ENCODE results near the gene PARP12.
"Not testable (repeated sequence)": the region's sequence is repeated elsewhere in the genome, so short reads cannot be mapped to it uniquely, and the experiment has no call there.

The PARP12 gene

GRCh38 chr7:140062528-140063299 is at the start of gene PARP12:
Gene PARP12 (minus strand): TSS chr7:140062951. CDS start chr7:140062847, 104 bp downstream.
- TF ChIP-seq CTCF (conservative IDR thresholded peaks at IDR 0.05; ENCODE audit: low read length): no peak
- DNase-seq (ENCODE audit: low read depth): peak; percentile 79
- peak within 1 kb of the TSS; percentile 71 for H3K4me3 ChIP-seq (ENCODE audit: low read length)

- not testable (repeated sequence) for H3K4me3 ChIP-seq (ENCODE audit: low read length); DNase-seq (ENCODE audit: low read depth)
These were observed 46.0 kb upstream of the PARP12 start for GRCh38 chr7:140108777-140109176.

DNA sequence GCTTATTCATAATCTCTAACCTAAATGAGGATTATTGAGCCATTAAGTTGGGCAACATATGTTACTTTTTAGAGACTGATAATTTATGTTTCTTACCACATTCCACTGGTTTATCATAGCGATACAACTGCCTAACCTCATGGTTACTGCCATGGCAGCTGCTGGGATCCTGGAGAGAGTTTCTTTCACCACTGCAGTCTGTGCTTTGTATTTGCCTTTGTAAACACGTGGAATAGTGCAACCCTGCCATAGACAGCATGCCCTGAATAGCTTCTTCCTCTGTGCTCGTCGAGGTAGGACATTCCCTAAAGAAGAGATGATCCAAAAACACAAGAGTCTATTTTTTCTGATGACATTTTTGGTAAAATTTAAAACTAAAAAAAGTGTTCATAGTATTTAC is 33.7 kb upstream of the PARP12 start:
- no peak for TF ChIP-seq CTCF (conservative IDR thresholded peaks at IDR 0.05; ENCODE audit: low read length)
- no peak for DNase-seq (ENCODE audit: low read depth)
- H3K4me3 ChIP-seq (ENCODE audit: low read length): no peak overlapping the region

- H3K4me3 ChIP-seq (ENCODE audit: low read length): no peak overlapping the region
- TF ChIP-seq CTCF (conservative IDR thresholded peaks at IDR 0.05; ENCODE audit: low read length): no peak
- DNase-seq (ENCODE audit: low read depth): no peak
These were observed 30.6 kb upstream of the PARP12 start for GRCh38 chr7:140093375-140093774.

GRCh38 chr7:140085447-140085846 is 22.7 kb upstream of the PARP12 start:
- DNase-seq (ENCODE audit: low read depth): no peak
- TF ChIP-seq CTCF (conservative IDR thresholded peaks at IDR 0.05; ENCODE audit: low read length): no peak
- H3K4me3 ChIP-seq (ENCODE audit: low read length): no peak overlapping the region

DNA sequence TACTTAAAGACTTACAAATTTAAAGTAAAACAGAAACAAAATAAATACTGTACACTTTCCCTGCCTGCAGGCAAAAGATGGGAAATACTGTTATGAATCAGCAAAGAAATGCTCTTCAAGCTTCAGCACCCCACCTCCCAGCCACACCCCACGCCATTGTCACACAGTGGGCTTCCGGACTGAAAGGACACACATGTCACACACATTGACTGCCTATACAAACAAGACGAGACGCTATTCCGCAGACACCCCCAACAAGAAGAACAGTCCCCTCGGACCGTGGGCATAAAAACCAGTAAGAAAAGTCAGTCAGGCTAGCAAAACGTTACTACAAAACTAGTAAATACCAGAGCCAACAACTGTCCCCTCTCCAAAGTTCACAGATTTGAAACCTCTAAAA is 22.2 kb upstream of the PARP12 start:
- no peak overlapping the region for H3K4me3 ChIP-seq (ENCODE audit: low read length)
- DNase-seq (ENCODE audit: low read depth): no peak
- TF ChIP-seq CTCF (conservative IDR thresholded peaks at IDR 0.05; ENCODE audit: low read length): no peak

DNA sequence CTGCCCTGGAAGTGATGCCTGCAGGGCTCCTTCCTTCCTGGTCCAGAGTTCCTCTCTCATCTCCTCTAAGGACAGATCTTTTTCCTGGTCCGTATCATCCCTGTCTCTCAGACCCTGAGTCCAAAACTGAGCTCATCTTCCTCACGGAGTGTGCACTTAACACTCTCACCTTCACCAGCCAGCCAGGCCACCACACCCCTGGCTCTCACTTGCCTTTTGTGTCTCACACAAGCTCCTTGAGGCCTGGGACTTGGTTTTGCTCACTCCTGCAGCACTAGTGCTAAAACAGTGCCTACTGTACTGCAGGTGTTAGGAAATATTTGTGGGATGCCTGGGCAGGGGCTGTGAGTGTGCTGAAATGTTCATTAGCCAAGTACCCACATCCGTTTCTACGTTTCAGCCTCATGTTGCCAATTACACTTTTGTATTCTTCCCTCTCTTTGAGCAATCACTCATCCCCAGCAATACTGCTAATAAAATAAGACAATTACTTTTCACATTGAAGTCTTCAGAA is 21.4 kb upstream of the PARP12 start:
- peak; percentile 9 for DNase-seq (ENCODE audit: low read depth)
- H3K4me3 ChIP-seq (ENCODE audit: low read length): no peak overlapping the region
- no peak for TF ChIP-seq CTCF (conservative IDR thresholded peaks at IDR 0.05; ENCODE audit: low read length)

Measured in AG10803 (cell line).